A549 (cell line): ENCODE measurements around the gene LCN1. TPM values are rescaled to one million over a fixed set of nuclear protein-coding genes. Genes with fewer than 3 reads are reported as not detected.

Experiments
- ATAC-seq, 2 experiments: fragments of 200-7000 bp in 1 of 2; fragments of >200 bp in 1 of 2; cut with Nextera tagmentation in 1 of 2; cut with Tn5 transposase in 1 of 2; 3 replicates each; pipeline versions ENCODE4 v1.8.0 to v1.9.1; 2018 to 2020; ENCODE audit warnings: mild to moderate bottlenecking in 1 of 2, moderate library complexity in 1 of 2
- CTCF ChIA-PET: fragments of 300-600 bp; sonication (Branson Sonifier 250); formaldehyde crosslinking; extraction: SDS; loops from one replicate; lab custom pipeline; 2021; ENCODE audit warnings: antibody characterized with exemption, inconsistent platforms; lab: Yijun Ruan, JAX
- POLR2A ChIA-PET: fragments of 350-600 bp; formaldehyde crosslinking; extraction: SDS; loops from one replicate; lab custom pipeline; 2021; ENCODE audit warnings: antibody characterized with exemption, inconsistent platforms; lab: Yijun Ruan, JAX
- DNase-seq, 2 experiments: peaks; one replicate each; pipeline versions ENCODE4 v3.0.0 to v3.0.0-alpha.2; 2011 to 2016; ENCODE audit warnings: low read depth in 1 of 2, low spot score in 1 of 2
- FAIRE-seq: peaks from 2 replicates; lab custom pipeline; 2011; peaks lifted over from hg19 to GRCh38; lab: Jason Lieb, UNC
- H3K27ac ChIP-seq, 2 experiments: fragments of >200 bp; sonication (Bioruptor Twin); formaldehyde crosslinking; 3 replicates each; pipeline ENCODE4 v1.5.1; 2016 to 2017
- H3K4me1 ChIP-seq: fragments of >200 bp; sonication (Bioruptor Twin); formaldehyde crosslinking; 3 replicates; pipeline ENCODE4 v1.6.1; 2016
- H3K4me2 ChIP-seq: fragments of >200 bp; sonication (Bioruptor Twin); formaldehyde crosslinking; 3 replicates; pipeline ENCODE4 v1.6.1; 2016
- H3K4me3 ChIP-seq: fragments of >200 bp; sonication (Bioruptor Twin); formaldehyde crosslinking; 3 replicates; pipeline ENCODE4 v1.5.1; 2016
- H3K9me3 ChIP-seq: fragments of >200 bp; sonication (Bioruptor Twin); formaldehyde crosslinking; 3 replicates; pipeline ENCODE4 v1.6.1; 2016
- BHLHE40 ChIP-seq: IDR thresholded peaks from 2 replicates; pipeline ENCODE4 v1.6.1; 2012; ENCODE audit warnings: low read depth, low read length, inconsistent platforms
- CBX2 ChIP-seq: fragments of 200-600 bp; sonication (generic); IDR thresholded peaks from 2 replicates; pipeline ENCODE4 v1.6.1; 2016; ENCODE audit warnings: low read depth, mild to moderate bottlenecking, borderline replicate concordance
- CBX8 ChIP-seq: fragments of 200-600 bp; sonication (generic); IDR thresholded peaks from 2 replicates; pipeline ENCODE4 v1.6.1; 2016
- CHD2 ChIP-seq: fragments of 150-350 bp; IDR thresholded peaks from 2 replicates; pipeline ENCODE4 v1.6.1; 2014; ENCODE audit warnings: low read length; ENCODE audit not compliant: partially characterized antibody
- E2F6 ChIP-seq: IDR thresholded peaks from 2 replicates; pipeline ENCODE4 v1.6.1; 2012; ENCODE audit warnings: low read depth, borderline replicate concordance
- EHF ChIP-seq: fragments of 250-450 bp; sonication (Bioruptor Pico); IDR thresholded peaks from 2 replicates; pipeline ENCODE4 v1.5.0; 2020; ENCODE audit warnings: mild to moderate bottlenecking
- EHMT2 ChIP-seq: fragments of 200-600 bp; sonication (generic); IDR thresholded peaks from 2 replicates; pipeline ENCODE4 v1.6.1; 2016; ENCODE audit warnings: antibody characterized with exemption, low read depth, mild to moderate bottlenecking, moderate library complexity
- FOSL2 ChIP-seq, 2 experiments: fragments of 450-650 bp in 1 of 2; fragments of >200 bp in 1 of 2; sonication (Bioruptor Twin) in 1 of 2; formaldehyde crosslinking; IDR thresholded peaks; 2 replicates each; pipeline versions ENCODE4 v1.5.0 to v1.6.1; 2016 to 2020; ENCODE audit warnings: mild to moderate bottlenecking in 1 of 2, moderate library complexity in 1 of 2
- FOXS1 ChIP-seq: fragments of 250-450 bp; sonication (Bioruptor Pico); IDR thresholded peaks from 2 replicates; pipeline ENCODE4 v1.5.0; 2020; ENCODE audit warnings: mild to moderate bottlenecking, moderate library complexity
- GATA3 ChIP-seq: IDR thresholded peaks from 2 replicates; pipeline ENCODE4 v1.6.1; 2012; ENCODE audit warnings: borderline replicate concordance
- HMGXB4 ChIP-seq: fragments of 250-450 bp; sonication (Bioruptor Pico); IDR thresholded peaks from 2 replicates; pipeline ENCODE4 v1.5.0; 2021; ENCODE audit warnings: mild to moderate bottlenecking, moderate library complexity, borderline replicate concordance
- JUN ChIP-seq, 2 experiments: fragments of >200 bp; sonication (Bioruptor Twin); formaldehyde crosslinking; IDR thresholded peaks; 2 replicates in 1 of 2; 3 replicates in 1 of 2; pipeline ENCODE4 v1.6.1; 2016 to 2017
- JUNB ChIP-seq: fragments of >200 bp; sonication (Bioruptor Twin); formaldehyde crosslinking; IDR thresholded peaks from 2 replicates; pipeline ENCODE4 v1.6.1; 2016
- KDM1A ChIP-seq: fragments of 200-600 bp; sonication (generic); IDR thresholded peaks from 2 replicates; pipeline ENCODE4 v1.6.1; 2016; ENCODE audit warnings: low read depth, mild to moderate bottlenecking
- MAFK ChIP-seq: fragments of 450-650 bp; IDR thresholded peaks from 2 replicates; pipeline ENCODE4 v1.6.1; 2014; ENCODE audit not compliant: partially characterized antibody
- MAX ChIP-seq: IDR thresholded peaks from 2 replicates; pipeline ENCODE4 v1.6.1; 2012
- MAZ ChIP-seq: fragments of 150-350 bp; IDR thresholded peaks from 2 replicates; pipeline ENCODE4 v1.6.1; 2014; ENCODE audit warnings: antibody characterized with exemption, low read depth, low read length, borderline replicate concordance
- MYC ChIP-seq: IDR thresholded peaks from 2 replicates; pipeline ENCODE4 v1.6.1; 2012; ENCODE audit warnings: mild to moderate bottlenecking, inconsistent platforms, low read length, improper control_type of control experiment, borderline replicate concordance
- NR3C1 ChIP-seq: fragments of >200 bp; sonication (Bioruptor Twin); formaldehyde crosslinking; IDR thresholded peaks from 3 replicates; pipeline ENCODE4 v1.6.1; 2017
- PBX3 ChIP-seq: IDR thresholded peaks from 2 replicates; pipeline ENCODE4 v1.6.1; 2012
- POLR2A ChIP-seq: IDR thresholded peaks from 2 replicates; pipeline ENCODE4 v1.6.1; 2012; ENCODE audit warnings: mild to moderate bottlenecking, low read length
- RCOR1 ChIP-seq: fragments of 150-350 bp; IDR thresholded peaks from 2 replicates; pipeline ENCODE4 v1.6.1; 2014; ENCODE audit warnings: antibody characterized with exemption, low read length, low read depth
- RFX5 ChIP-seq: fragments of 450-650 bp; IDR thresholded peaks from 2 replicates; pipeline ENCODE4 v1.7.1; 2014; ENCODE audit warnings: antibody characterized with exemption, mild to moderate bottlenecking, moderate library complexity
- SMC3 ChIP-seq: fragments of >200 bp; sonication (Bioruptor Twin); formaldehyde crosslinking; IDR thresholded peaks from 3 replicates; pipeline ENCODE4 v1.6.1; 2018; ENCODE audit warnings: inconsistent platforms
- SREBF2 ChIP-seq: fragments of 450-650 bp; IDR thresholded peaks from 2 replicates; pipeline ENCODE4 v1.6.1; 2014; ENCODE audit warnings: mild to moderate bottlenecking, moderate library complexity
- TP53 ChIP-seq: fragments of 250-450 bp; sonication (Bioruptor Pico); IDR thresholded peaks from 2 replicates; pipeline ENCODE4 v1.5.0; 2021; ENCODE audit warnings: mild to moderate bottlenecking, moderate library complexity
- USF2 ChIP-seq: fragments of 450-650 bp; IDR thresholded peaks from 2 replicates; pipeline ENCODE4 v1.6.1; 2014; ENCODE audit warnings: antibody characterized with exemption
- ZC3H11A ChIP-seq: fragments of 450-650 bp; IDR thresholded peaks from 2 replicates; pipeline ENCODE4 v1.6.1; 2014; ENCODE audit warnings: antibody characterized with exemption, mild to moderate bottlenecking
- ZFP36 ChIP-seq: fragments of 450-650 bp; IDR thresholded peaks from 2 replicates; pipeline ENCODE4 v1.6.1; 2014; ENCODE audit warnings: borderline replicate concordance; ENCODE audit not compliant: partially characterized antibody
- ZSCAN20 ChIP-seq: fragments of 250-450 bp; sonication (Bioruptor Pico); IDR thresholded peaks from 2 replicates; pipeline ENCODE4 v1.8.0; 2022; ENCODE audit warnings: mild to moderate bottlenecking, moderate library complexity
- WGBS: methylation state at CpG from one replicate; pipeline ENCODE4 v1.1.6; 2017; ENCODE audit errors: missing lambda C conversion rate; 5-methylcytosine and 5-hydroxymethylcytosine counted together
- polyA plus RNA-seq, 4 experiments: library from polyadenylated mRNA; depleted of rRNA in 3 of 4; stranded (reverse); fragments of >200 nt; fragmentation: RNase III in 1 of 4; extraction: RNeasy Plus Mini Kit Qiagen cat#74134 plus additional on column Dnase treatment in 1 of 4; gene quantifications; 2 replicates in 3 of 4; 3 replicates in 1 of 4; pipeline ENCODE4 v1.2.3, GENCODE V29; 2011 to 2017

LCN1 gene
- polyA plus RNA-seq, 2 of the 4 experiments (the other 2 are of a cell fraction): not detected

- ATAC-seq (no peak), FAIRE-seq (no peak), DNase-seq (no peak)
- Histone ChIP-seq H3K9me3 (no peaks in the 10 kb centered on the region), H3K4me3 (no peak overlapping the region), H3K4me1 (peaks cover 9% of the 10 kb centered on the region; the same call in 1 of the 3 replicates), H3K4me2 (no peak overlapping the region), H3K27ac (no peak overlapping the region)
- TF ChIP-seq FOXS1 (CRISPR knock-in tag): no peak
- no peak for TF ChIP-seq NR3C1
- TF ChIP-seq EHF (CRISPR knock-in tag): no peak
- no peak for TF ChIP-seq TP53 (CRISPR knock-in tag)
- no peak for TF ChIP-seq EHMT2
- no peak for TF ChIP-seq POLR2A
- no peak for TF ChIP-seq ZSCAN20 (CRISPR knock-in tag)
- TF ChIP-seq HMGXB4 (CRISPR knock-in tag): no peak
- no peak for TF ChIP-seq USF2
- no peak for TF ChIP-seq SREBF2
- TF ChIP-seq PBX3: no peak
- no peak for TF ChIP-seq E2F6
- no peak for TF ChIP-seq SMC3
- no peak for TF ChIP-seq GATA3
- TF ChIP-seq FOSL2 (IDR thresholded peaks at IDR 0.05): no peak
- no peak for TF ChIP-seq FOSL2 (CRISPR knock-in tag; IDR thresholded peaks at IDR 0.05)
- TF ChIP-seq JUNB: no peak
- TF ChIP-seq KDM1A: no peak
- TF ChIP-seq BHLHE40: no peak
- TF ChIP-seq CBX8: no peak
- TF ChIP-seq CBX2: no peak
- WGBS: 94% methylated on average over 17 of the region's 17 CpGs
- POLR2A ChIA-PET: no interaction called here
- CTCF ChIA-PET: interaction anchor here (3.0 to 4.0 kb wide), 2 partner anchors 11 to 16 kb away, joined by 13 to 20 read pairs; partner anchors contain the start of gene MRPS2
These were observed 32.7 kb upstream of the LCN1 start for GRCh38 chr9:135488527-135488926.

GRCh38 chr9:135489188-135489906 is 31.9 kb upstream of the LCN1 start:
- H3K4me3 ChIP-seq: no peak overlapping the region
- DNase-seq (no peak), FAIRE-seq (no peak), ATAC-seq (peak in 1 of 2 experiments; percentile 48; a peak in 3 of 6 replicates)
- no peak overlapping the region for H3K27ac ChIP-seq
- peaks cover 9% of the 10 kb centered on the region; the same call in 1 of the 3 replicates for H3K4me1 ChIP-seq
- WGBS: 73% methylated on average over 17 of the region's 18 CpGs
- TF ChIP-seq RFX5: no peak
- no peak for TF ChIP-seq NR3C1
- no peak for TF ChIP-seq MAZ
- TF ChIP-seq TP53 (CRISPR knock-in tag): no peak
- TF ChIP-seq ZC3H11A: no peak
- TF ChIP-seq MYC: no peak
- TF ChIP-seq SREBF2: no peak
- no peak for TF ChIP-seq MAFK
- TF ChIP-seq JUN (IDR thresholded peaks at IDR 0.05): no peak
- TF ChIP-seq USF2: no peak
- TF ChIP-seq ZSCAN20 (CRISPR knock-in tag): no peak
- TF ChIP-seq ZFP36: no peak
- TF ChIP-seq GATA3: no peak
- TF ChIP-seq RCOR1: no peak
- no peak for TF ChIP-seq BHLHE40
- TF ChIP-seq CHD2: no peak
- TF ChIP-seq SMC3: no peak
- no peak for TF ChIP-seq MAX
- ChIA-PET CTCF (interaction anchor here (0.7 to 1.4 kb wide), 3 partner anchors 8 to 49 kb away, joined by 3 read pairs; no protein-coding TSS in a partner anchor), POLR2A (no interaction called here)
- no peaks in the 10 kb centered on the region for H3K9me3 ChIP-seq
- H3K4me2 ChIP-seq: no peak overlapping the region
